Hepatocyte (in vitro differentiated cells): Measurements from ENCODE around the gene LIPF. TPM values are rescaled to one million over a fixed set of nuclear protein-coding genes. Genes with fewer than 3 reads are reported as not detected.

Experiments
- DNase-seq: peaks from one replicate; pipeline ENCODE4 v3.0.0-alpha.2; 2016; ENCODE audit warnings: low spot score
- H2AFZ ChIP-seq: fragments of 200-600 bp; sonication (generic); 2 replicates; pipeline ENCODE4 v1.6.0; 2016; ENCODE audit warnings: antibody characterized with exemption, mild to moderate bottlenecking
- H3K27ac ChIP-seq: fragments of 200-600 bp; sonication (generic); 2 replicates; pipeline ENCODE4 v1.5.1; 2016; ENCODE audit warnings: mild to moderate bottlenecking
- H3K27me3 ChIP-seq: fragments of 200-600 bp; sonication (generic); 2 replicates; pipeline ENCODE4 v1.6.1; 2016
- H3K36me3 ChIP-seq: fragments of 200-600 bp; sonication (generic); replicated peaks from 2 replicates; pipeline ENCODE4 v1.5.1; 2016; ENCODE audit warnings: low read depth; ENCODE audit not compliant: insufficient read depth
- H3K4me1 ChIP-seq: fragments of 200-600 bp; sonication (generic); 2 replicates; pipeline ENCODE4 v1.5.1; 2016; ENCODE audit warnings: mild to moderate bottlenecking, moderate library complexity; ENCODE audit not compliant: insufficient read depth
- H3K4me2 ChIP-seq: fragments of 200-600 bp; sonication (generic); 2 replicates; pipeline ENCODE4 v1.6.0; 2016
- H3K4me3 ChIP-seq: fragments of 200-600 bp; sonication (generic); 2 replicates; pipeline ENCODE4 v1.5.1; 2016; ENCODE audit warnings: mild to moderate bottlenecking
- H3K79me2 ChIP-seq: fragments of 200-600 bp; sonication (generic); 2 replicates; pipeline ENCODE4 v1.6.0; 2017; ENCODE audit warnings: mild to moderate bottlenecking
- H3K9me2 ChIP-seq: fragments of 200-600 bp; sonication (generic); replicated peaks from 2 replicates; pipeline ENCODE4 v1.6.0; 2017; ENCODE audit warnings: mild to moderate bottlenecking; ENCODE audit not compliant: insufficient read depth
- H3K9me3 ChIP-seq: fragments of 200-600 bp; sonication (generic); 2 replicates; pipeline ENCODE4 v1.5.1; 2016; ENCODE audit warnings: low read depth, mild to moderate bottlenecking
- H4K20me1 ChIP-seq: fragments of 200-600 bp; sonication (generic); 2 replicates; pipeline ENCODE4 v1.6.0; 2016; ENCODE audit warnings: mild to moderate bottlenecking; ENCODE audit not compliant: insufficient read depth, poor library complexity, severe bottlenecking
- EZH2 ChIP-seq: fragments of 200-600 bp; sonication (generic); IDR thresholded peaks from 2 replicates; pipeline ENCODE4 v1.6.1; 2016; ENCODE audit warnings: antibody characterized with exemption, mild to moderate bottlenecking, borderline replicate concordance
- EZH2phosphoT487 ChIP-seq: fragments of 200-600 bp; sonication (generic); IDR thresholded peaks from one replicate; pipeline ENCODE4 v1.6.1; 2018; ENCODE audit warnings: antibody characterized with exemption, mild to moderate bottlenecking, low read depth, moderate library complexity; ENCODE audit not compliant: unreplicated experiment, severe bottlenecking
- WGBS: methylation state at CpG from one replicate; pipeline ENCODE4 v1.1.6; 2016; ENCODE audit warnings: low lambda C conversion rate; ENCODE audit errors: missing lambda C conversion rate; 5-methylcytosine and 5-hydroxymethylcytosine counted together
- polyA plus RNA-seq: library from polyadenylated mRNA; unstranded; fragments of >200 nt; fragmentation: Nextera tagmentation; extraction: Ambion mirVana; gene quantifications from 2 replicates; pipeline ENCODE4 v1.2.1, GENCODE V29; 2016
- total RNA-seq: library from RNA; depleted of rRNA; stranded (reverse); fragments of >200 nt; gene quantifications from 2 replicates; pipeline ENCODE4 v1.2.3, GENCODE V29; 2014
- TF ChIP-seq, protein P1 (sequence below): fragments of 200-600 bp; sonication (generic); IDR thresholded peaks from 2 replicates; pipeline ENCODE4 v1.5.1; 2016; ENCODE audit warnings: antibody characterized with exemption, mild to moderate bottlenecking; ENCODE audit not compliant: poor library complexity

The LIPF gene
- total and polyA plus RNA-seq, 2 experiments from 2014 or later, result 1.1 TPM; not detected in 1

- Histone ChIP-seq H3K9me2 (no peaks in the 10 kb centered on the region), H3K27me3 (no peaks in the 10 kb centered on the region), H4K20me1 (no peaks in the 10 kb centered on the region), H3K4me2 (no peak overlapping the region), H2AFZ (no peak overlapping the region), H3K36me3 (no peaks in the 10 kb centered on the region), H3K9me3 (no peaks in the 10 kb centered on the region), H3K27ac (no peak overlapping the region), H3K4me3 (no peak overlapping the region), H3K79me2 (no peaks in the 10 kb centered on the region), H3K4me1 (no peaks in the 10 kb centered on the region)
- TF ChIP-seq, protein P1, sequence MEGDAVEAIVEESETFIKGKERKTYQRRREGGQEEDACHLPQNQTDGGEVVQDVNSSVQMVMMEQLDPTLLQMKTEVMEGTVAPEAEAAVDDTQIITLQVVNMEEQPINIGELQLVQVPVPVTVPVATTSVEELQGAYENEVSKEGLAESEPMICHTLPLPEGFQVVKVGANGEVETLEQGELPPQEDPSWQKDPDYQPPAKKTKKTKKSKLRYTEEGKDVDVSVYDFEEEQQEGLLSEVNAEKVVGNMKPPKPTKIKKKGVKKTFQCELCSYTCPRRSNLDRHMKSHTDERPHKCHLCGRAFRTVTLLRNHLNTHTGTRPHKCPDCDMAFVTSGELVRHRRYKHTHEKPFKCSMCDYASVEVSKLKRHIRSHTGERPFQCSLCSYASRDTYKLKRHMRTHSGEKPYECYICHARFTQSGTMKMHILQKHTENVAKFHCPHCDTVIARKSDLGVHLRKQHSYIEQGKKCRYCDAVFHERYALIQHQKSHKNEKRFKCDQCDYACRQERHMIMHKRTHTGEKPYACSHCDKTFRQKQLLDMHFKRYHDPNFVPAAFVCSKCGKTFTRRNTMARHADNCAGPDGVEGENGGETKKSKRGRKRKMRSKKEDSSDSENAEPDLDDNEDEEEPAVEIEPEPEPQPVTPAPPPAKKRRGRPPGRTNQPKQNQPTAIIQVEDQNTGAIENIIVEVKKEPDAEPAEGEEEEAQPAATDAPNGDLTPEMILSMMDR, result no peak
- TF ChIP-seq EZH2phosphoT487 (no peak), EZH2 (no peak)
- peak; percentile 11 for DNase-seq
These were observed 13.1 kb upstream of the LIPF start for GRCh38 chr10:88651101-88651551.

DNA sequence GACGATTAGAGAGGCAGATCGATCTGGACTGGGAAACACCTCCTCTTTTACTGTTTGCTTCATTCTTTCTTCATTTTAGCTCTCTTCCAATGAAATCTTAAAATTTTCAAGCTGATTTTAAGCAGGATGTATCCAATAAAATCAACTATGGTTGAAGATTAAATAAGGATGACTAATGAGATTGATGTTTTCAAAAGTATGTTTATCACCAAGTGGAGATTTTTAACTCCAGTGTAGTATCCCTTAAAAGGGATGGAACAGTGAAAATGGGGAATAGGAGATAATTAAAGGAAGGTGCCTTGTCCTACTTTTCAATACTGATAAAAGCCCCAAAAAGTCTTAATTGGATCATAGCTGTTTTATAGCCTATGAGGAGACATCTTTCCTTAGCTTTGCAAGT, 11.6 kb upstream of the LIPF start:
- no peaks in the 10 kb centered on the region for H3K79me2 ChIP-seq
- H3K4me3 ChIP-seq, result no peak overlapping the region
- H3K4me1 ChIP-seq, result no peaks in the 10 kb centered on the region
- no peak overlapping the region for H2AFZ ChIP-seq
- no peaks in the 10 kb centered on the region for H3K9me2 ChIP-seq
- no peaks in the 10 kb centered on the region for H3K36me3 ChIP-seq
- no peaks in the 10 kb centered on the region for H3K9me3 ChIP-seq
- no peak overlapping the region for H3K27ac ChIP-seq
- H4K20me1 ChIP-seq, result no peaks in the 10 kb centered on the region
- 97% methylated on average over 2 of the region's 2 CpGs for WGBS
- TF ChIP-seq EZH2, result no peak
- TF ChIP-seq, protein P1, result no peak
- H3K4me2 ChIP-seq, result no peak overlapping the region
- no peak for DNase-seq
- no peaks in the 10 kb centered on the region for H3K27me3 ChIP-seq

DNA sequence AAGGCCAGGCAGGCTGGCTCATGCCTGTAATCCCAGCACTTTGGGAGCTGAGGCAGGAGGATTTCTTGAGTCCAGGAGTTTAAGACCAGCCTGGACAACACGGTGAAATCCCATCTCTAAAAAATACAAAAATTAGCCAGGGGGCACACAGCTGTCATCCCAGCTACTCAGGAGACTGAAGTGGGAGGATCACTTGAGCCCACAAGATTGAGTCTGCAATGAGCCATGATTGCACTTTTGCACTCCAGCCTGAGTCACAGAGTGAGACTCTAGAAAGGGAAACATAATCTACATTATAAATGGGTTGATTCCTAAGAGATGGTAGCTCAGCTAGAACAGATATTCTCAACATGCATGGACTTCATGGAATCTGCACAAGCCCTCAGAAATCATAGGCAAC, 6.3 kb upstream of the LIPF start:
- H3K4me1 ChIP-seq, result no peaks in the 10 kb centered on the region
- no peak for DNase-seq
- TF ChIP-seq EZH2, result no peak
- no peak for TF ChIP-seq EZH2phosphoT487
- TF ChIP-seq, protein P1, result no peak
- H3K36me3 ChIP-seq, result no peaks in the 10 kb centered on the region
- H3K4me3 ChIP-seq, result no peak overlapping the region
- H3K79me2 ChIP-seq, result no peaks in the 10 kb centered on the region
- H4K20me1 ChIP-seq, result no peaks in the 10 kb centered on the region
- H3K27ac ChIP-seq, result no peak overlapping the region
- H3K9me2 ChIP-seq, result no peaks in the 10 kb centered on the region
- no peaks in the 10 kb centered on the region for H3K27me3 ChIP-seq
- WGBS, result 53% methylated on average over 1 of the region's 1 CpG
- no peak overlapping the region for H3K4me2 ChIP-seq
- no peak overlapping the region for H2AFZ ChIP-seq
- no peaks in the 10 kb centered on the region for H3K9me3 ChIP-seq
